Measurements from ENCODE around the gene FAM53A. TPM values are rescaled to one million over a fixed set of nuclear protein-coding genes. Genes with fewer than 3 reads are reported as not detected.
"Not testable (repeated sequence)": the region's sequence is repeated elsewhere in the genome, so short reads cannot be mapped to it uniquely, and the experiment has no call there.

Gene FAM53A
- total RNA-seq, 1 donor = 0.86 TPM

DNA sequence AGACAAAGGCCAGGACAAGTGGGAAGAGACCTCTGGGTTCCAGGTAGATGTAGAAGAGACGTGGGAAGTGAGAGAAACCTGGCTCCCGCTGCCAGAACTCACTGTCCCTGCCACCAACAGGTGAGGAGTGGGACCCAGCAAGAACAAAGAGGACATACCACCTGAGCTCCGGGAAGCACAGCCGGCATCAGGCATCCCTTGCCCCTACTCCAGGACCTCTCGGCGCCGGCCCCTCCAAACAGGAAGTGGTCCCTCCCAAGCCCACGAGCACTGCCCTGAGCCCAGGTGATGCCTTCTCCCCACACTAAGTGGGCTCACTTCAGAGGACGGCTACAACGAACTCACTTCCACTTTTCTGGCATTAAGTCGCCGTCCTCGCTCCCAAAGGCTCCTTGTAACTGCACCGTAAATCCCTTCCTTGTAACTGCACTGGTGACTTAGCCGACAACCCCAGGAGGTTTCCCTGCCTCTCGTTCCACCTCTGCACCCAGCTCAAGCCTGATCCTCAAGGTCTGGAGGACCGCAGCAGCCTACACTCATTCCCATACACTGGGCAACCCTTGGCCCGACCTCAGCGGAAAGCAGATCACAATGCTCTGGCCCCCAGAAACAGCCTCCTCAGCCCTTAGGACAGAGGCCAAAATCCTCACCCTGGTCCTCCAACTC, 8.8 kb downstream of the FAM53A start:
- no peak for TF ChIP-seq CTCF (IDR thresholded peaks at IDR 0.05; ENCODE audit: insufficient read depth, low read depth, low read length)
- H3K4me3 ChIP-seq (ENCODE audit: low read depth, low read length) = no peak overlapping the region
- no peak for DNase-seq (ENCODE audit: low read depth)

- TF ChIP-seq CTCF (IDR thresholded peaks at IDR 0.05; ENCODE audit: insufficient read depth, low read depth, low read length) = no peak
- no peak for DNase-seq (ENCODE audit: low read depth)
- H3K4me3 ChIP-seq (ENCODE audit: low read depth, low read length) = no peak overlapping the region
Measured at GRCh38 chr4:1674682-1675081, 9.4 kb downstream of the FAM53A start.

DNA sequence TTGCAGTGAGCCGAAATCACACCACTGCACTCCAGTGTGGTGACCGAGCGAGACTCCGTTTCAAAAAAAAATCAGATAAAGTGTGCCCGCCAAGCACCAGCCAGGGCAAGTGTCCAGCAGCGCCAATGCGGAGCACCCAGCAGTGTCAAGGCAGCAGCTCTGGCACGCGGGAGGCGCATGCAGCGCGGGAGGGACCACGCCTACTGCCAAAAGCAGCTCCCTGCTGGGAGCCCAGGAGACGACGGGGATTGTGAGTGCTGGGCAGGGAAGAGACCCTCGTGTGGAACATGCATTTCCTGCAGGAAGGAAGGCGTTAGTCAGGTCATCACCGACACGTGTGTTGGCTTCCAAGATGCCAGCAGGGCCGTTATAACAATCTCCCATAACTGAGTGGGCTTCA, 10.4 kb downstream of the FAM53A start:
- no peak for TF ChIP-seq CTCF (IDR thresholded peaks at IDR 0.05; ENCODE audit: insufficient read depth, low read depth, low read length)

DNA sequence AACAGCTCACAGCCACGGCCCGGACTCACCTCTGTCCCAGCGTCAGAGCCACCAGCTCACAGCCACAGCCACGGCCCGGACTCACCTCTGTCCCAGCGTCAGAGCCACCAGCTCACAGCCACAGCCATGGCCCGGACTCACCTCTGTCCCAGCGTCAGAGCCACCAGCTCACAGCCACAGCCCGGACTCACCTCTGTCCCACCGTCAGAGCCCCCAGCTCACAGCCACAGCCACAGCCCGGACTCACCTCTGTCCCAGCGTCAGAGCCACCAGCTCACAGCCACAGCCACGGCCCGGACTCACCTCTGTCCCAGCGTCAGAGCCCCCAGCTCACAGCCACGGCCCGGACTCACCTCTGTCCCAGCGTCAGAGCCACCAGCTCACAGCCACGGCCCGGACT, 13.1 kb downstream of the FAM53A start:
- not testable (repeated sequence) for H3K4me3 ChIP-seq (ENCODE audit: low read depth, low read length); DNase-seq (ENCODE audit: low read depth)

More for the DNA sequence above, 10.4 kb downstream of the FAM53A start:
- H3K4me3 ChIP-seq (ENCODE audit: low read depth, low read length) = no peak overlapping the region
- no peak for DNase-seq (ENCODE audit: low read depth)

GRCh38 chr4:1670279-1670678, 13.8 kb downstream of the FAM53A start:
- H3K4me3 ChIP-seq (ENCODE audit: low read depth, low read length) = no peak overlapping the region
- no peak for DNase-seq (ENCODE audit: low read depth)
- TF ChIP-seq CTCF (IDR thresholded peaks at IDR 0.05; ENCODE audit: insufficient read depth, low read depth, low read length) = no peak

GRCh38 chr4:1669850-1670249, 14.3 kb downstream of the FAM53A start:
- no peak overlapping the region for H3K4me3 ChIP-seq (ENCODE audit: low read depth, low read length)
- no peak for TF ChIP-seq CTCF (IDR thresholded peaks at IDR 0.05; ENCODE audit: insufficient read depth, low read depth, low read length)
- no peak for DNase-seq (ENCODE audit: low read depth)

GRCh38 chr4:1669270-1669669, 14.8 kb downstream of the FAM53A start:
- TF ChIP-seq CTCF (IDR thresholded peaks at IDR 0.05; ENCODE audit: insufficient read depth, low read depth, low read length) = no peak
- DNase-seq (ENCODE audit: low read depth) = no peak
- no peak overlapping the region for H3K4me3 ChIP-seq (ENCODE audit: low read depth, low read length)

All from fibroblast of villous mesenchyme (primary cell).